Activated B cell treated with CpG ODN at 0.5 μM for 24 hours (primary cell): Measurements from ENCODE around the gene SST. TPM values are rescaled to one million over a fixed set of nuclear protein-coding genes. Genes with fewer than 3 reads are reported as not detected.

Experiments used
- ATAC-seq: fragments of 200-7000 bp; cut with Tn5 transposase; one replicate; pipeline ENCODE4 v1.10.0; 2021; ENCODE audit warnings: low read depth, mild to moderate bottlenecking, moderate library complexity
- CTCF ChIA-PET: fragments of 350-600 bp; sonication (Branson Sonifier 250); formaldehyde crosslinking; loops from one replicate; lab custom pipeline; 2021; ENCODE audit warnings: antibody characterized with exemption; lab: Charles Lee
- POLR2A ChIA-PET: fragments of 350-600 bp; sonication (Branson Sonifier 250); formaldehyde crosslinking; loops from one replicate; lab custom pipeline; 2021; ENCODE audit warnings: antibody characterized with exemption; lab: Charles Lee
- DNase-seq: peaks from one replicate; pipeline ENCODE4 v3.0.0; 2022
- H3K27ac Mint-ChIP-seq: one replicate; pipeline ENCODE4 v1.8.0; 2020; ENCODE audit warnings: mixed read lengths
- H3K27me3 Mint-ChIP-seq: one replicate; pipeline ENCODE4 v1.8.0; 2021; ENCODE audit warnings: mixed read lengths
- H3K36me3 Mint-ChIP-seq: one replicate; pipeline ENCODE4 v1.8.0; 2021; ENCODE audit warnings: low read depth, mixed read lengths
- H3K4me1 Mint-ChIP-seq: one replicate; pipeline ENCODE4 v1.8.0; 2021; ENCODE audit warnings: mixed read lengths
- H3K4me3 Mint-ChIP-seq: one replicate; pipeline ENCODE4 v1.8.0; 2020; ENCODE audit warnings: mild to moderate bottlenecking, mixed read lengths
- H3K9me3 Mint-ChIP-seq: one replicate; pipeline ENCODE4 v1.8.0; 2020; ENCODE audit warnings: mixed read lengths
- intact Hi-C: fragments of 100-400 bp; cut with micrococcal nuclease; formaldehyde crosslinking; loops from one replicate; pipeline ENCODE4 v1.15.1; 2024
- total RNA-seq: library from RNA; stranded (reverse); gene quantifications from 2 replicates; pipeline ENCODE4 v1.2.3, GENCODE V29; 2022
- TF ChIP-seq, protein P1 (sequence below): fragments of 200-600 bp; IDR thresholded peaks from one replicate; pipeline ENCODE4 v1.8.0; 2022; ENCODE audit warnings: antibody characterized with exemption, mild to moderate bottlenecking

SST gene
- not detected in 2 replicates for total RNA-seq

DNA sequence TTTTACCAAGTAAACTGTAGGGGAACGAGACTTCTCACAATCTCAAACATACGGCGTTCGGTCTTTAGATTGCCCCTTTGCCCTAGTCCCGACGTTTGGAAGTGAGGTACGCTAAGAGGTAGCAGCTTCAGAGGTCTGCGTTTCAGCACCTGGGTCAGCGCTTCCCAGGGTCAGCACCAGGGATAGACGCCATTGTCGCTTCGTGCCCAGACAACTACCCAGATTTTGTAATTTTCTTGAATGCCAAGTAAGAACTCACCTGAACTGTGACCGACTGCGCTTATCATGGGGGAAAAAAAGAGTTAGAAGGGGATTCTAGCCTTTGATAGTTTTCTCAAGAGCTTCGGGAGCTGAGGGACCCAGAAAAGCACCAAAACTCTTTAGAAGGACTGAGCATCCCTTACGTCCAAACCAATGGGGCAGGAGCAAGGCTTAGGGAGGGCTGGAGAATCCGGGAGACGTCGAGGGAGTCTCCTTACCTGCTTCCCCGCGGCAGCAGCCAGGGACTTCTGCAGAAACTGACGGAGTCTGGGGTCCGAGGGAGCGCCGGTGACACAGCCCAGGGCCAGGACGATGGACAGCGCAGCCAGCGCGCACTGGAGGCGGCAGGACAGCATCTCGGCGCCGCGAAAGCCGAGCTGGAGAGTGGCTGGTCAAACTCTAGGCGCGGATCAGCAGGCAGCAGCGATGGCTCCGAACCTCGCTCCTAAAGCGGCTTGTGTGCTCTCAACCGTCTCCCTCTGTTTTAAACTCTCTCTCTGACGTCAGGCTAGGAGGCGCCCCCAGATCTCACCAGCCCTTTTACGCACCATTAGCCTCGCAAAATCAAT, at the start of gene SST:
TSS of gene SST (minus strand) at position 720 of the 830 bp plus-strand sequence. CDS start at position 617, 103 bp downstream.
- Mint-ChIP-seq H3K4me3 (no peak within 1 kb of the TSS), H3K27me3 (peaks cover 56% of the 10 kb centered on the region), H3K9me3 (no peaks in the 10 kb centered on the region), H3K27ac (no peak within 1 kb of the TSS), H3K4me1 (peaks cover 2% of the 10 kb centered on the region), H3K36me3 (no peaks in the 10 kb centered on the region)
- intact Hi-C loops = no loop called here
- TF ChIP-seq, protein P1, sequence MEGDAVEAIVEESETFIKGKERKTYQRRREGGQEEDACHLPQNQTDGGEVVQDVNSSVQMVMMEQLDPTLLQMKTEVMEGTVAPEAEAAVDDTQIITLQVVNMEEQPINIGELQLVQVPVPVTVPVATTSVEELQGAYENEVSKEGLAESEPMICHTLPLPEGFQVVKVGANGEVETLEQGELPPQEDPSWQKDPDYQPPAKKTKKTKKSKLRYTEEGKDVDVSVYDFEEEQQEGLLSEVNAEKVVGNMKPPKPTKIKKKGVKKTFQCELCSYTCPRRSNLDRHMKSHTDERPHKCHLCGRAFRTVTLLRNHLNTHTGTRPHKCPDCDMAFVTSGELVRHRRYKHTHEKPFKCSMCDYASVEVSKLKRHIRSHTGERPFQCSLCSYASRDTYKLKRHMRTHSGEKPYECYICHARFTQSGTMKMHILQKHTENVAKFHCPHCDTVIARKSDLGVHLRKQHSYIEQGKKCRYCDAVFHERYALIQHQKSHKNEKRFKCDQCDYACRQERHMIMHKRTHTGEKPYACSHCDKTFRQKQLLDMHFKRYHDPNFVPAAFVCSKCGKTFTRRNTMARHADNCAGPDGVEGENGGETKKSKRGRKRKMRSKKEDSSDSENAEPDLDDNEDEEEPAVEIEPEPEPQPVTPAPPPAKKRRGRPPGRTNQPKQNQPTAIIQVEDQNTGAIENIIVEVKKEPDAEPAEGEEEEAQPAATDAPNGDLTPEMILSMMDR = no peak
- ChIA-PET POLR2A (no interaction called here), CTCF (interaction anchor here (1.3 to 2.9 kb wide), 2 partner anchors 9 to 53 kb away, joined by 3 to 20 read pairs; no protein-coding TSS in a partner anchor)
- no peak for ATAC-seq
- no peak for DNase-seq

DNA sequence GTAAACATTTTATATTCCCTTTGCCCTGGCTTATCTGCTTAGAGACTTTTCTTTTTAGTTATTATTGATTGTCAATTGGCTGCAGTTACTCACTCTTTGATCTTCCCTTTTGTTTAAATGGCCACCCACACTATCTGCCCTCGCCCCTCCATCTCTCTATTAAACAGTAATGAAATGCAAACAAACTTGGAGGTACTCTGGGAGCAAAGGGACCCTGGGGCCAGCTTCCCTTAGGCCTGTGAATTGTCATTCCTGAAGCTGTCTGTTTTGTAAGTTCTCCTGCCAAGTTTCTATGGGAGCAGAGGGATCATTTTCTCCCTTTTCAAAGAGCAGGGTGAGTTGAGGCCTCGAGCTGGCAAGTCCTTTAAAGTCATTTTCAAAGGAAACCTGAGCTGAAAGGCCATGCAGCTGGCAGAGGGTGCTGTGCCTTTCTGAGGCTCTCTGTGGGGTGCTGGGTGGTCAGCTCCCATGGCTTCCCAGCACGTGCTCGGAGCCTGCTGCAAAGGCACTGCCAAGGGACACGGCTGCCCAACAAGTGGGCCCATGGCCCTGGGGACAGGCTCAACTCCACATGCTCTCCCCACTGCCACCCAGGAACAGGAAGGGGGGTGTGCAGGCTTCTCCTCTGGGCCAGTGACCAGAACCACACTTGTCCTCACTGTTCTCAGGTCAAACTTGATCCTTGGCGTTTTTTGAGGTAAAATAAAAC, 49.6 kb upstream of the SST start:
- Mint-ChIP-seq H3K36me3 (peaks cover 45% of the 10 kb centered on the region), H3K9me3 (no peaks in the 10 kb centered on the region), H3K27ac (no peak overlapping the region), H3K4me1 (no peaks in the 10 kb centered on the region), H3K4me3 (no peak overlapping the region), H3K27me3 (no peaks in the 10 kb centered on the region)
- POLR2A ChIA-PET = no interaction called here
- no peak for ATAC-seq
- DNase-seq = no peak
- intact Hi-C loops = no loop called here
- CTCF ChIA-PET = interaction anchor here (1.3 to 2.3 kb wide), 3 partner anchors 11 to 1235 kb away, joined by 3 to 6 read pairs (median 3); no protein-coding TSS in a partner anchor
- TF ChIP-seq, protein P1 = no peak

DNA sequence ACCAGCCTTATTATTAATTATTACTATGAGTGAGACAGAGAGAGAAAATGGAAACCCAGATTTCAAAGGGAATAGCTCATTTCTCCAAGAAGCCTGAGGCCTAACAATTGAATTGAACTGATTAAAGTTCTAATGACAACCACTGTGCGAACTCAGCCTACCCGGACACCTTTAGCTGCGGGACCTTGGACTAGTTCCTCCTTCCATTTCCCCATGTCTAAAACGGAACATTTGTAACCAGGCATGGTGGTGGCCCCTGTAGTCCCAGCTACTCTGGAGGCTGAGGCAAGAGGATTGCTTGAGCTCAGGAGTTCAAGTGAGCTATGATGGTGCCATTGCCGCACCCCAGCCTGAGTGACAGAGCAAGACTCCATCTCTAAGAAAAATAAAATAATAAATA, 48.6 kb upstream of the SST start:
- DNase-seq (no peak), ATAC-seq (no peak)
- CTCF ChIA-PET = interaction anchor here (0.6 to 1.3 kb wide), 3 partner anchors 10 to 1234 kb away, joined by 3 to 4 read pairs (median 3); no protein-coding TSS in a partner anchor
- H3K36me3 Mint-ChIP-seq = peaks cover 35% of the 10 kb centered on the region
- no peaks in the 10 kb centered on the region for H3K4me1 Mint-ChIP-seq
- TF ChIP-seq, protein P1 = no peak
- POLR2A ChIA-PET = no interaction called here
- no peaks in the 10 kb centered on the region for H3K9me3 Mint-ChIP-seq
- H3K4me3 Mint-ChIP-seq = no peak overlapping the region
- H3K27me3 Mint-ChIP-seq = no peaks in the 10 kb centered on the region
- intact Hi-C loops = no loop called here
- no peak overlapping the region for H3K27ac Mint-ChIP-seq

DNA sequence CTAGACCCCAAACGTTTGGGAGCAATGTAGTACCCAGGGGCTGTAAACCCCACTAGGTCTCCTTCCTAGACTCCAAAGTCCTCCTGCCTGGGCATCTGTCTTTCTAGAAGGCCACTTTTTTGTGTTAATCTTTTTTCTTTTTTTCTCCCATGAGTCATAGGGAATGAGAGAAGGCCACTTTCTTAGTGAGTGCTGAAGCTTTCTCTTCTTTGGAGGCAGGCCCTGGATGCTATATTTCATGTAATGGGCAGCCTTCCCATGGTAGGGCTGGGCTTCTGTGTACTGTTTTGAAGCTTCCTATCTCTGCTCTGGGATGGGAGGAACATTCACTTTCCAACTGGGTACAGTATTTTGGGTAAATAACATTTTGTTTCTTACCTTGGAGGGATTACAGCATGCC, 47.4 kb upstream of the SST start:
- no peak overlapping the region for H3K4me3 Mint-ChIP-seq
- ChIA-PET CTCF (interaction anchor here (0.9 kb wide), 1 partner anchor 40 kb away, joined by 3 read pairs; no protein-coding TSS in a partner anchor), POLR2A (no interaction called here)
- DNase-seq = no peak
- H3K36me3 Mint-ChIP-seq = peaks cover 23% of the 10 kb centered on the region
- H3K9me3 Mint-ChIP-seq = no peaks in the 10 kb centered on the region
- TF ChIP-seq, protein P1 = no peak
- no peak for ATAC-seq
- H3K27ac Mint-ChIP-seq = no peak overlapping the region
- intact Hi-C loops = no loop called here
- H3K4me1 Mint-ChIP-seq = no peaks in the 10 kb centered on the region
- H3K27me3 Mint-ChIP-seq = no peaks in the 10 kb centered on the region
